GM19043 (cell line): ENCODE measurements around the gene GOLGA6L24.
"Not testable (repeated sequence)": the region's sequence is repeated elsewhere in the genome, so short reads cannot be mapped to it uniquely, and the experiment has no call there.

ENCODE experiments used
- ATAC-seq: cut with Tn5 transposase; IDR thresholded peaks from one replicate; pipeline ENCODE4 v1.9.1; 2021; ENCODE audit warnings: low read depth; ENCODE audit not compliant: unreplicated experiment

Gene GOLGA6L24

GRCh38 chr15:28357984-28358383 lies at the start of gene GOLGA6L24:
GOLGA6L24 (minus strand) TSS chr15:28358084; CDS start chr15:28358023, 61 bp downstream.
- not testable (repeated sequence) for ATAC-seq

DNA sequence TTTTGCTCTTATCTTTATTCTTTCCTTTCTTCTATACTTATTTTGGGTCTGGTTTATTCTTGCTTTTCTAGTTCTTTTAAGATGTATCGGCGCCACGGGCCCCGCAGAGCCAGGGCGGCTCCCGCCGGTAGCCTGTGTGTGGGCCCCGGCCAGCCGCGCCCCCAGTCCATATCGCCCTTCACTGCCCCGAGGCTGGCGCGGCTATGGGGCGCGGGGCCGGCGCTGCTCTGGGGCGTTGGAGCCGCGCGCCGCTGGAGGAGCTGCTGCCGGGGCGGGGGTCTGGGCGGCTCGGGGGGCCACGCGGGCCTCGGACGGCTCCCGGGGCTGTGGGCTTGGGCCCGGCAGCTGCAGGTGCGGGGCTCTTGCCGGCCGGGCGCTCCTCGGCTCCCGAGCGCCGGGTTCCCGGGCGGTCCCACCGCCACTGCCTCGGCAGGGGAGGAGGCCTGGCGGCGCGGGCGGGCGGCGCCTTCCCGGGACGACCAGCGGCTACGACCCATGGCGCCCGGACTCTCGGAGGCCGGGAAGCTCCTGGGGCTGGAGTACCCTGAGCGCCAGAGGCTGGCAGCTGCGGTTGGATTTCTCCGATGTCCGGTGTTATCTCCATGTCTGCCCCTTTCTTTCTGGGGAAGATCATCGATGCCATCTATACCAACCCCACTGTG lies 45.0 kb upstream of the GOLGA6L24 start:
- not testable (repeated sequence) for ATAC-seq

DNA sequence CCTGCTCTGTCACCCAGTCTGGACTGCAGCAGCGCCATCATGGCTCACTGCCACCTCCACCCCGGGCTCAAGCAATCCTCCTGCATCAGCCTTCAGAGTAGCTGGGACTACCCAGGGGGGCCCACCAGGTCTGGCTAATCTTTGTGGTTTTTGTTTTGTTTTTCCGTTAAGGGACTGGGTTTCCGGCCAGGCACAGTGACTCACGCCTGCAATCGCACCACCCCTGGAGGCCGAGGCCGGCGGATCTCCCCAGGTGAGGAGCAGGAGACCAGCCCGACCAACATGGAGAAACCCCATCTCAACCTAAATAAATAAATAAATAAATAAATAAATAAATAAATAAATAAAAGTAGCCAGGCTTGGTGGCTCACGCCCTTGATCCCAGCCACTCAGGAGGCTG lies 38.1 kb upstream of the GOLGA6L24 start:
- ATAC-seq, result not testable (repeated sequence)

- ATAC-seq, result not testable (repeated sequence)
Observed at GRCh38 chr15:28380053-28380452, 22.2 kb upstream of the GOLGA6L24 start.

DNA sequence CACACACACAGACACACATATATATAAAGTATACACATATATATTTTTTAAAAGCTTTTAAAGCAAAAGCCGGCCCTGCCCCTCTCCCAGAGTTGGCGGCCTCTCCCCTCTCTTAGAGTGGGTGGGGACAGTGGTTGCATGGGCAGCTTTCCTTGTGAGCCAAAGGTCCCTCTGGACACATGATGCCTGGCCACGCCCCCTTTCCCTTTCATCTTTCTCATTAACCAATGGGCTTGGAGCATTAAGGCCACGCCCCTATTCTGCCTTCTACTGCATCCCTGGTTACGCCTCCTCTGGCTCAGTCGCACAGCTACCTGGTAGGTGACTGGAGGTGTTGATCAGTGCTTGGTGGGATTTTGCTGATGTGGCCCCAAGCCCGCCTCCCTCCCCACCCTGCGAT lies 20.5 kb upstream of the GOLGA6L24 start, which contains the start of gene GOLGA8F:
Gene GOLGA8F, plus strand, starts transcription at position 301 of the 400 bp plus-strand sequence. Its CDS starts 98 bp downstream, at position 399.
- ATAC-seq, result not testable (repeated sequence)

- not testable (repeated sequence) for ATAC-seq
Observed at GRCh38 chr15:28365502-28365901, 7.6 kb upstream of the GOLGA6L24 start.

GRCh38 chr15:28322129-28322588 lies 35.7 kb downstream of the GOLGA6L24 start, which contains the start of gene HERC2:
HERC2 (minus strand) TSS chr15:28322179; CDS start chr15:28321433, 746 bp downstream.
- ATAC-seq, result not testable (repeated sequence)

DNA sequence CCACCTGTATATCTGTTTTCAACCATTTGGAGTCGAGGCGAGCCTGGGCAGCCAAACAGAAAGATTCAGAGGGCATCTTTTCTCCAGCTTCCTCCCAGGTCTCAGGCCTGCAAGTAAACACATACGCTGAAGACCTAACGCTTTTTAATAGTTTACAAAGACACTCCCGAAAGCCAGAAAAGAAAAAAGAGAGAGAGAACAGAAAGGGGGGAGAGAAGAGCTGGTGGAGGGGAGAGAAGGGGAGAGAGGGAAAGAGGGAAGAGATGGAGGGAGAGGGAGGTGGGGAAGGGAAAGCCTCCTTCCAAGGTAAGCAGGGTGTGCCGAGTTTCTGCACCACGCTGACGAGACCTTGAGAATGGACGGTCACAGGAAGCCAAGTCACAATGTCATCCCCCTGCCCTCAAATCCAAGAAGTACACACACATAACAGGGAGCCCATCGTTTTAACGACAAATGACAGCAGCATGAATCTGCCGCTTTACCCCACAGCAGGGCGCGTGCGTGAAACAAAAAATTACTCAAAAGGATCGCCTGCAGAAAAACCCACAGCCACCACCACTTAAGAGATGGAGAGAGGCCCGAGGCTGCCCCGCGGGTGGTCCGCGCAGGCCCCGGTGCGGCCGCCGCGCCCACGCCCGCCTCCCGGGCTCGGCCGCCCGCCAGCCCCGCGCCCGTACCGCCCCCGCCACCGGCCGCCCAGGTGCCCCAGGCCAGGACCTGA lies 36.4 kb downstream of the GOLGA6L24 start:
- ATAC-seq, result not testable (repeated sequence)

DNA sequence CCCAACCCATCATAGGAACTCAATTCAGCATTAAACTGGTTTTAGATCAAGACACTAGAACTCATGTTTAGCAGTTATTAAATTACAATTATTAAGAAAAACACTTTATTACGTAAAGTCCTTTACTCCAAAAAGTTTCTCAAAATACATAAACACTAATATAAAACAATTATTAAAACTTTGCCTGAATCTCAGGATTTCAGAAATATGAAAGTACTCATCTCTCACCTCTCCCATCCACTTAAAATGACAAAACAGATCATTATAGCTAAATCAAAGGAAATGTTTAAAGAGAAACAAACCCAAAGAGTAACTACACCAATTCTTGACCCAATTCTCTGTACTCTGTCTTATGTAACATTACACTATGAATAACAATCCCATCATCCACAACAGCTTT lies 38.2 kb downstream of the GOLGA6L24 start:
- ATAC-seq, result not testable (repeated sequence)

DNA sequence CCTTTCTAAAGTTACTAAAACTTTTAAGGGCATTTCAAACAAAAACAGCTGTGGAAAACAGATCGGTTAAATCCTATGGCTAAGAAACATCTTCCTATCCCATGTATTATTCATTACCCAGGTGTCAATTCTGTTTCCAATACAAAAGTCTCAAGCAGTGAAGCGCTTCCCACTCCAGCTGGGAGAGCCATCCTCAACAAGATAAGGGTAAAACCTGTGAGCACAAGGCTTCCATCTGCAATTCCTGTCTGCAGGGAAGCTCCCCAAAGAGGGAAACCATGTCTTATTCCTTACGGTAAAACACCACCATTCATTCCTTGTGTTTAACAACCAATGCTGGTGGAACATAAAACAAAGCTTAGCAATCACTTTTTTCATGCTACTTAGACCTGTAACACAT lies 39.1 kb downstream of the GOLGA6L24 start:
- not testable (repeated sequence) for ATAC-seq

GRCh38 chr15:28318122-28318521 lies 39.8 kb downstream of the GOLGA6L24 start:
- ATAC-seq, result not testable (repeated sequence)

- not testable (repeated sequence) for ATAC-seq
Observed at GRCh38 chr15:28316958-28317357, 40.9 kb downstream of the GOLGA6L24 start.

DNA sequence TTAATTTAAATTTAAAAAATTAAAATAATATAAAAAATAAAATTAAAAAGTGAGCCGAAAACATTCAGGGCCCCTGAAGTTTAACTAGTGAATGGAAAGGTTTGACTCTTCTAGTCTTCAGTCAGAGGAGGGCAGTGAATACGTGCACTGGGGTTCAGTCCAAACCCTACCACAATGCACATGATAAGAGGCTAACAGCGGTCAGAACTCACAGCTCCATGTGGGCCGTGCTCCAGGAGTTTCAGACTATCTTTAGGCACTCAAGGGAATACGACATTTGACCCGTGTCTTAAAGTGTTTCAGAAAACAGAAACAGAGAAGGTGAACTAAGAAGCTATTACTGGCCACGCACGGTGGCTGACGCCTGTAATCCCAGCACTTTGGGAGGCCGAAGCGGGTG lies 47.4 kb downstream of the GOLGA6L24 start:
- not testable (repeated sequence) for ATAC-seq

- ATAC-seq, result not testable (repeated sequence)
Observed at GRCh38 chr15:28308718-28309117, 49.2 kb downstream of the GOLGA6L24 start.
